K562 (cell line): Measurements from ENCODE around the gene KANK2. TPM values are rescaled to one million over a fixed set of nuclear protein-coding genes. Genes with fewer than 3 reads are reported as not detected.
A peak's percentile ranks its signal among the peaks of the same experiment; 100 is the strongest.

Source experiments
- BRCA1 ChIP-seq, 2 experiments: fragments of 450-650 bp in 1 of 2; sonication (generic) in 1 of 2; formaldehyde crosslinking in 1 of 2; IDR thresholded peaks; 2 replicates each; pipeline versions ENCODE4 v1.5.0 to v1.6.1; 2017 to 2020; ENCODE audit warnings: mild to moderate bottlenecking in 1 of 2, missing genetic modification reagents in 1 of 2
- BRD9 ChIP-seq: fragments of 450-650 bp; IDR thresholded peaks from 2 replicates; pipeline ENCODE4 v1.6.1; 2018; ENCODE audit warnings: low read depth; ENCODE audit not compliant: partially characterized antibody
- EHMT2 ChIP-seq: fragments of 450-650 bp; IDR thresholded peaks from 2 replicates; pipeline ENCODE4 v1.6.1; 2018; ENCODE audit warnings: antibody characterized with exemption
- HNRNPLL ChIP-seq: fragments of 200-400 bp; formaldehyde crosslinking; IDR thresholded peaks from 2 replicates; pipeline ENCODE4 v1.6.1; 2017; ENCODE audit warnings: low read length, low read depth, mild to moderate bottlenecking; ENCODE audit not compliant: poor library complexity, severe bottlenecking
- ILF3 ChIP-seq: fragments of 450-650 bp; IDR thresholded peaks from 2 replicates; pipeline ENCODE4 v1.6.1; 2018; ENCODE audit warnings: antibody characterized with exemption, mild to moderate bottlenecking, moderate library complexity, borderline replicate concordance
- MBD2 ChIP-seq: sonication (generic); IDR thresholded peaks from 2 replicates; pipeline ENCODE4 v1.6.1; 2016; ENCODE audit warnings: low read depth, borderline replicate concordance
- RAD21 ChIP-seq, 2 experiments: fragments of 250-450 bp in 1 of 2; fragments of 450-650 bp in 1 of 2; sonication (Bioruptor Pico) in 1 of 2; formaldehyde crosslinking in 1 of 2; IDR thresholded peaks in 1 of 2; conservative IDR thresholded peaks in 1 of 2; 2 replicates each; pipeline versions ENCODE4 v1.4.0 to v1.8.0; 2020 to 2022; ENCODE audit warnings: mild to moderate bottlenecking in 2 of 2, moderate library complexity in 1 of 2
- SAFB2 ChIP-seq: fragments of 200-400 bp; formaldehyde crosslinking; IDR thresholded peaks from 2 replicates; pipeline ENCODE4 v1.6.1; 2018; ENCODE audit warnings: borderline replicate concordance, low read length, low read depth, moderate library complexity; ENCODE audit not compliant: severe bottlenecking
- SIN3A ChIP-seq, 2 experiments: fragments of 150-350 bp in 1 of 2; IDR thresholded peaks; 2 replicates each; pipeline ENCODE4 v1.6.1; 2011 to 2016; ENCODE audit warnings: borderline replicate concordance in 2 of 2, low read depth in 2 of 2, low read length in 2 of 2, mild to moderate bottlenecking in 2 of 2, moderate library complexity in 2 of 2; ENCODE audit not compliant: control insufficient read depth in 1 of 2
- SRF ChIP-seq, 2 experiments: fragments of 250-450, 450-650 bp in 1 of 2; sonication (Bioruptor Pico) in 1 of 2; sonication (generic) in 1 of 2; formaldehyde crosslinking; IDR thresholded peaks; 2 replicates each; pipeline versions ENCODE4 v1.5.0 to v1.5.1; 2020 to 2022; ENCODE audit warnings: mild to moderate bottlenecking in 1 of 2, missing genetic modification reagents in 1 of 2
- TAF1 ChIP-seq: IDR thresholded peaks from 2 replicates; pipeline ENCODE4 v1.6.1; 2011; ENCODE audit warnings: mild to moderate bottlenecking, low read length, moderate library complexity; ENCODE audit not compliant: insufficient read depth, control insufficient read depth, severe bottlenecking; ENCODE audit errors: extremely low read depth
- TRIM28 ChIP-seq: fragments of 450-650 bp; IDR thresholded peaks from 2 replicates; pipeline ENCODE4 v1.6.1; 2017
- ZNF444 ChIP-seq: fragments of 250-450 bp; sonication (Bioruptor Pico); IDR thresholded peaks from 2 replicates; pipeline ENCODE4 v1.4.0; 2020; ENCODE audit warnings: mild to moderate bottlenecking, moderate library complexity
- polyA plus RNA-seq, 8 experiments: library from polyadenylated mRNA; depleted of rRNA in 4 of 8; stranded (reverse) in 5 of 8; unstranded in 3 of 8; fragments of >200 nt; fragmentation: Nextera tagmentation in 2 of 8; fragmentation: Illumina TruSeq in 1 of 8; extraction: Ambion mirVana in 2 of 8; extraction: Trizol in 1 of 8; gene quantifications; 2 replicates each; pipeline versions ENCODE4 v1.2.1 to v1.2.3, GENCODE V29; 2011 to 2014; ENCODE audit warnings: inconsistent platforms in 1 of 8, missing spikeins in 1 of 8
- total RNA-seq, 7 experiments: library from RNA; depleted of rRNA in 6 of 7; stranded (reverse); fragments of >200 nt in 6 of 7; fragmentation: Illumina TruSeq in 2 of 7; extraction: Trizol in 2 of 7; gene quantifications; 2 replicates each; pipeline versions ENCODE4 v1.2.1 to v1.2.3, GENCODE V29; 2011 to 2021; ENCODE audit warnings: low replicate concordance in 1 of 7
- TF ChIP-seq, protein P1 (sequence below), 2 experiments: fragments of 450-650 bp in 1 of 2; sonication (generic) in 1 of 2; formaldehyde crosslinking in 1 of 2; IDR thresholded peaks; 2 replicates each; pipeline versions ENCODE4 v1.7.1 to v1.9.0; 2016 to 2022; ENCODE audit warnings: inconsistent platforms in 1 of 2, mild to moderate bottlenecking in 1 of 2, missing genetic modification reagents in 1 of 2
- TF ChIP-seq, protein P2 (sequence below): sonication (generic); formaldehyde crosslinking; IDR thresholded peaks from 2 replicates; pipeline ENCODE4 v1.8.0; 2022; ENCODE audit warnings: mild to moderate bottlenecking, missing genetic modification reagents

KANK2 gene
- total and polyA plus RNA-seq, 9 of the 15 experiments (the other 6 are each of a cell fraction or from before 2014, with no cell fraction given), result 4.4 to 47.8 (median 21.3) TPM

GRCh38 chr19:11242864-11243797, 45.8 kb upstream of the KANK2 start (continued):
- TF ChIP-seq, protein P1, sequence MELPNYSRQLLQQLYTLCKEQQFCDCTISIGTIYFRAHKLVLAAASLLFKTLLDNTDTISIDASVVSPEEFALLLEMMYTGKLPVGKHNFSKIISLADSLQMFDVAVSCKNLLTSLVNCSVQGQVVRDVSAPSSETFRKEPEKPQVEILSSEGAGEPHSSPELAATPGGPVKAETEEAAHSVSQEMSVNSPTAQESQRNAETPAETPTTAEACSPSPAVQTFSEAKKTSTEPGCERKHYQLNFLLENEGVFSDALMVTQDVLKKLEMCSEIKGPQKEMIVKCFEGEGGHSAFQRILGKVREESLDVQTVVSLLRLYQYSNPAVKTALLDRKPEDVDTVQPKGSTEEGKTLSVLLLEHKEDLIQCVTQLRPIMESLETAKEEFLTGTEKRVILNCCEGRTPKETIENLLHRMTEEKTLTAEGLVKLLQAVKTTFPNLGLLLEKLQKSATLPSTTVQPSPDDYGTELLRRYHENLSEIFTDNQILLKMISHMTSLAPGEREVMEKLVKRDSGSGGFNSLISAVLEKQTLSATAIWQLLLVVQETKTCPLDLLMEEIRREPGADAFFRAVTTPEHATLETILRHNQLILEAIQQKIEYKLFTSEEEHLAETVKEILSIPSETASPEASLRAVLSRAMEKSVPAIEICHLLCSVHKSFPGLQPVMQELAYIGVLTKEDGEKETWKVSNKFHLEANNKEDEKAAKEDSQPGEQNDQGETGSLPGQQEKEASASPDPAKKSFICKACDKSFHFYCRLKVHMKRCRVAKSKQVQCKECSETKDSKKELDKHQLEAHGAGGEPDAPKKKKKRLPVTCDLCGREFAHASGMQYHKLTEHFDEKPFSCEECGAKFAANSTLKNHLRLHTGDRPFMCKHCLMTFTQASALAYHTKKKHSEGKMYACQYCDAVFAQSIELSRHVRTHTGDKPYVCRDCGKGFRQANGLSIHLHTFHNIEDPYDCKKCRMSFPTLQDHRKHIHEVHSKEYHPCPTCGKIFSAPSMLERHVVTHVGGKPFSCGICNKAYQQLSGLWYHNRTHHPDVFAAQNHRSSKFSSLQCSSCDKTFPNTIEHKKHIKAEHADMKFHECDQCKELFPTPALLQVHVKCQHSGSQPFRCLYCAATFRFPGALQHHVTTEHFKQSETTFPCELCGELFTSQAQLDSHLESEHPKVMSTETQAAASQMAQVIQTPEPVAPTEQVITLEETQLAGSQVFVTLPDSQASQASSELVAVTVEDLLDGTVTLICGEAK (IDR thresholded peaks at IDR 0.05), result no peak
- TF ChIP-seq, protein P1 (CRISPR knock-in tag; IDR thresholded peaks at IDR 0.05), result no peak
- TF ChIP-seq SIN3A (IDR thresholded peaks at IDR 0.05; ENCODE audit: borderline replicate concordance in 2 of 2, control insufficient read depth in 1 of 2, low read depth in 2 of 2, low read length in 2 of 2) (no peak), EHMT2 (no peak), SRF (CRISPR knock-in tag; IDR thresholded peaks at IDR 0.05) (no peak), TAF1 (no peak), ZNF444 (CRISPR knock-in tag) (no peak), TRIM28 (no peak), RAD21 (CRISPR knock-in tag; conservative IDR thresholded peaks at IDR 0.05 in 1 of 2, IDR thresholded peaks at IDR 0.05 in 1 of 2) (peak in 1 of 2 experiments; percentile 32; a peak in 2 of 4 replicates), SAFB2 (no peak), BRCA1 (IDR thresholded peaks at IDR 0.05) (no peak), BRCA1 (CRISPR knock-in tag; IDR thresholded peaks at IDR 0.05) (no peak), HNRNPLL (no peak), BRD9 (no peak), ILF3 (no peak), MBD2 (no peak)
- TF ChIP-seq, protein P2, sequence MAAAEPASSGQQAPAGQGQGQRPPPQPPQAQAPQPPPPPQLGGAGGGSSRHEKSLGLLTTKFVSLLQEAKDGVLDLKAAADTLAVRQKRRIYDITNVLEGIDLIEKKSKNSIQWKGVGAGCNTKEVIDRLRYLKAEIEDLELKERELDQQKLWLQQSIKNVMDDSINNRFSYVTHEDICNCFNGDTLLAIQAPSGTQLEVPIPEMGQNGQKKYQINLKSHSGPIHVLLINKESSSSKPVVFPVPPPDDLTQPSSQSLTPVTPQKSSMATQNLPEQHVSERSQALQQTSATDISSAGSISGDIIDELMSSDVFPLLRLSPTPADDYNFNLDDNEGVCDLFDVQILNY (CRISPR knock-in tag), result no peak
